LNCAP (cell line): ENCODE data around the gene CLN5.

Experiments
- CTCF ChIP-seq: fragments of 450-650 bp; IDR thresholded peaks from 2 replicates; pipeline ENCODE4 v1.5.1; 2017; ENCODE audit warnings: mild to moderate bottlenecking

CLN5 gene

GRCh38 chr13:77029436-77029835 lies 37.6 kb downstream of the CLN5 start:
- no peak for TF ChIP-seq CTCF

GRCh38 chr13:77031656-77032243 lies 39.9 kb downstream of the CLN5 start:
- no peak for TF ChIP-seq CTCF

GRCh38 chr13:77033717-77034302 lies 41.9 kb downstream of the CLN5 start:
- TF ChIP-seq CTCF: no peak

GRCh38 chr13:77034881-77035280 lies 43.0 kb downstream of the CLN5 start:
- no peak for TF ChIP-seq CTCF

- TF ChIP-seq CTCF: no peak
These were observed 44.4 kb downstream of the CLN5 start for GRCh38 chr13:77036279-77036678.

- no peak for TF ChIP-seq CTCF
These were observed 47.1 kb downstream of the CLN5 start for GRCh38 chr13:77038907-77039480.

- TF ChIP-seq CTCF: no peak
These were observed 48.2 kb downstream of the CLN5 start for GRCh38 chr13:77040076-77040475.

- TF ChIP-seq CTCF: no peak
These were observed 49.0 kb downstream of the CLN5 start for GRCh38 chr13:77040835-77041234.
